Mucosa of gallbladder (tissue), 1 donor: ENCODE data around the gene SSC5D. TPM values are rescaled to one million over a fixed set of nuclear protein-coding genes. Genes with fewer than 3 reads are reported as not detected.

Source experiments
- DNase-seq: peaks from one replicate; pipeline ENCODE4 v3.0.0-alpha.2; 2020; ENCODE audit warnings: low spot score
- total RNA-seq: library from RNA; stranded (reverse); gene quantifications from one replicate; pipeline ENCODE4 v1.2.1, GENCODE V29; 2021
- donor health status: DM: no; HTN: no; CAD: no.

Gene SSC5D
- total RNA-seq, 1 donor from 2014 or later, result 49.7 TPM

DNA sequence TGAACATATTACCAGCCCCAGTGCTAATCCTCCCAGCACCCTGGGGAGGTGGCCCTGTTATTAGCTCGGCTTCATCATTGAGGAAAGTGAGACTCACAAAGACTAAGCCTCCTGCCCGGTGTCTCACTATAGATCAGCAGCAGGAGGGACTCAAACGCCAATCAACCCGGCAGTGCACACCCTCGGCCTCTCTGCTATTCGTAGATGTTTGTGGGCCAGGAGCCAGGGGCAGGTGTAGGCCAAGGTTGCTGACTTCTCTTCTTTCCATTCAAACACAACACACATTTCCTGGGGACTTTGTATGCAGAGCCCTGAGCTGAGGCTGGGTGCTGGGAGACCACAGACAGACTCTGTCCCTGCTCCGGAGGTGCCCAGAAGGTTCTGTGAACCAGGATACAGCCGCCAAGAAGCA, 66.5 kb downstream of the SSC5D start:
- peak; percentile 80 for DNase-seq

DNA sequence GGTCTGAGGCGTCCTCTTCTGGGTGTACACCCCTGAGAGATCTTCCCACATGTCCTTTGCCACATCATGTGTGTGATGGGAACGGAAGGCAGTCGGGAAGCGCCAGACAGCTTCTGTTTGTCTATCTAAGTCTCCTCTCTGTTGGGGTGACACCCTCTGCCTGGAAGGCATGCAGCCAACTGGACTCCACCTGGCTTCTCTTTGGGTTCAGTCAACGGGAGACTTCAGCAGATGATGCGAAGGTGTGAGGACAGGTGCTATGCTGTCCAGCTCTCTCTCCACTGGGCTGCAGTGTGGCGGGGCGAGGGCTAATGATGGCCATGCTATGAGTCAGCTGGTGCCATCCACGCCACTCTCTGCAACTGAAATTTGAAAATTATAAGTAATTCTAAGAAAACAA, 71.4 kb downstream of the SSC5D start:
- no peak for DNase-seq

DNA sequence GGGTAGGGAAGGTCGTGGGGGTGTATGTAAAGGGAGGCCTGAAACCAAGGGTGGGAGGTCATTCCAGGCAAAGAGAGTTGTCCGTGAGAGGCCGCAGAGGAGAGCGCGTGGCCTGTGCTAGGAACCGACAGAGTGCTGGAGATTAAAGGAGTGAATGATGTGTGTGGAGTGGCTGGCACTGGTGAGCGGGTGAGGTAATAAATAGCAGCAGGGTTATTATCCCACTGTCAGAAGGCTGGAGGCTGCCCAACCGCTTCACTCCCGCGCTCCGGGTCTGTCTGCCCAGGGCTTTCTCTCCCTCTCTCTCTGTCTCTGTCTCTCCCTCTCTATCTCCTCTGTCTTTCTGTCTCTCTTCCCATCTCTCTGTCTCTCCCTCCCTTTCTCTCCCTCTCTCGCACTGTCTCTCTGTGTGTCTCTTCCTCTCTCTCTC, 75.0 kb downstream of the SSC5D start:
- peak; percentile 61 for DNase-seq

DNA sequence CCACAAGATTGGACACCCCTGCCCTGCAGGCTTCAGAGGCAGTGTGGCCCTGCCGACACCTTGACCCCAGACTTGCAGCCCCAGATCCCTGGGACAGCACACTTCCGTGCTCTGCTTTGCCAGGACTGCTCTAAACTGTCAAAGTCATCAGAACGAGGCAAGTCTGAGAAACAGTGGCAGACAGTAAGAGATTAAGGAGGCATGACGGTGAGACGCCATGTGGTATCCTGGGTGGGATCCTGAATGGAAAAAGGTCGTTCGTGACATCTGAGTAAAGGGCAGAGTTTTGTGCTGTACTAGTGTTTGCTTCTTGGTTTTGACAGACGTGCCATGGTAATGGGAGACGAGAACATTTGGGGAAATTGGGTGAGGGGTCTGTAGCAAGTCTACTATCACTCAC, 78.6 kb downstream of the SSC5D start:
- no peak for DNase-seq

DNA sequence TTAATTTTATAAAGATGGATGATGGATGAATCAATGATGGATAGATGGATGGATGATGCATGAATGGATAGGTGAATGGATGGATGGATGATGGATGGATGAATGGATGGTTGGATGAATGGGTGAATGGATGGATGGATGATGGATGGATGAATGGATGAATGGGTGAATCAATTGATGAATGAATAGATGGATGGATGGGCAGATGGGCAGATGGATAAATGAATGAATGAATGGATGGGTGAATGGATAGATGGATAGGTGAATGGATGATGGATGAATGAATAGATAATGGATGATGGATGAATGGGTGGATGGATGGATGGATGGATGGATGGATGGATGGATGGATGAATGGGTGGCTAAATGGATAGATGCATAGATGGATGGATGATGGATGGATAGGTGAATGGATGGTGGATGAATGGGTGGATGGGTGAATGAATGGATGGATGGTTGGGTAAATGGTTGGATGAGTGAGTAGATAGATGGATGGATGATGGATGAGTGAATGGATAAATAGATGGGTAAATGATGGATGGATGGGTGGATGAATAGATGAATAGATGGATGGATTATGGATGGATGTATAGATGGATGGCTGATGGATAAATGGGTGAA, 79.6 kb downstream of the SSC5D start:
- DNase-seq, result no peak

Other genes with a start within 250 kb of the SSC5D start
- gene PPP6R1, start 229.4 kb upstream of the SSC5D start, total RNA-seq, result 108 TPM
- gene HSPBP1, start 208.3 kb upstream of the SSC5D start, total RNA-seq, result 28.8 TPM
- 5.2 TPM for gene BRSK1, start 204.4 kb upstream of the SSC5D start, total RNA-seq
- 10.1 TPM for gene TMEM150B, start 163.1 kb upstream of the SSC5D start, total RNA-seq
- gene KMT5C, start 148.6 kb upstream of the SSC5D start, total RNA-seq, result 24.9 TPM
- not detected for gene COX6B2, start 133.7 kb upstream of the SSC5D start, total RNA-seq
- not detected for gene GARIN5B, start 125.2 kb upstream of the SSC5D start, total RNA-seq
- gene IL11, start 118.0 kb upstream of the SSC5D start, total RNA-seq, result 0.69 TPM
- gene TMEM190, start 111.6 kb upstream of the SSC5D start, total RNA-seq, result not detected
- 39.9 TPM for gene TMEM238, start 104.1 kb upstream of the SSC5D start, total RNA-seq
- gene RPL28, start 102.5 kb upstream of the SSC5D start, total RNA-seq, result 1,612 TPM
- 26.4 TPM for gene UBE2S, start 80.6 kb upstream of the SSC5D start, total RNA-seq
- not detected for gene SHISA7, start 45.1 kb upstream of the SSC5D start, total RNA-seq
- gene ISOC2, start 26.8 kb upstream of the SSC5D start, total RNA-seq, result 53.5 TPM
- gene C19orf85, start 23.7 kb upstream of the SSC5D start, total RNA-seq, result not detected
- gene ZNF628, start 11.8 kb upstream of the SSC5D start, total RNA-seq, result 10.7 TPM
- gene NAT14, start 3.2 kb upstream of the SSC5D start, total RNA-seq, result 23.1 TPM
- gene SBK2, start 48.7 kb downstream of the SSC5D start, total RNA-seq, result not detected
- 0.20 TPM for gene SBK3, start 57.1 kb downstream of the SSC5D start, total RNA-seq
- 35.0 TPM for gene ZNF579, start 92.4 kb downstream of the SSC5D start, total RNA-seq
- 22.7 TPM for gene FIZ1, start 111.1 kb downstream of the SSC5D start, total RNA-seq
- 37.8 TPM for gene ZNF524, start 111.9 kb downstream of the SSC5D start, total RNA-seq
- gene ZNF865, start 117.2 kb downstream of the SSC5D start, total RNA-seq, result 21.6 TPM
- gene ZNF784, start 136.1 kb downstream of the SSC5D start, total RNA-seq, result 13.0 TPM
- gene ZNF580, start 152.6 kb downstream of the SSC5D start, total RNA-seq, result 47.3 TPM
- gene ZNF581, start 155.2 kb downstream of the SSC5D start, total RNA-seq, result 22.2 TPM
- gene CCDC106, start 159.8 kb downstream of the SSC5D start, total RNA-seq, result 18.4 TPM
- gene U2AF2, start 166.6 kb downstream of the SSC5D start, total RNA-seq, result 202 TPM
- gene EPN1, start 186.8 kb downstream of the SSC5D start, total RNA-seq, result 172 TPM
- not detected for gene NLRP9, start 250.0 kb downstream of the SSC5D start, total RNA-seq